GM21515 (cell line): ENCODE measurements around the gene LRR1.
"Not testable (repeated sequence)": the region's sequence is repeated elsewhere in the genome, so short reads cannot be mapped to it uniquely, and the experiment has no call there.

Experiments
- ATAC-seq: cut with Tn5 transposase; IDR thresholded peaks from one replicate; pipeline ENCODE4 v1.9.1; 2021; ENCODE audit not compliant: unreplicated experiment

Gene LRR1

GRCh38 chr14:49598485-49599300 lies at the start of gene LRR1:
TSS of gene LRR1 (plus strand) at chr14:49598940. CDS start at chr14:49599021, 81 bp downstream.
- peak; percentile 47 for ATAC-seq

GRCh38 chr14:49549446-49549845 lies 49.3 kb upstream of the LRR1 start:
- ATAC-seq = no peak

GRCh38 chr14:49549881-49550280 lies 48.9 kb upstream of the LRR1 start:
- no peak for ATAC-seq

- no peak for ATAC-seq
Measured at GRCh38 chr14:49550286-49551184, 48.2 kb upstream of the LRR1 start.

DNA sequence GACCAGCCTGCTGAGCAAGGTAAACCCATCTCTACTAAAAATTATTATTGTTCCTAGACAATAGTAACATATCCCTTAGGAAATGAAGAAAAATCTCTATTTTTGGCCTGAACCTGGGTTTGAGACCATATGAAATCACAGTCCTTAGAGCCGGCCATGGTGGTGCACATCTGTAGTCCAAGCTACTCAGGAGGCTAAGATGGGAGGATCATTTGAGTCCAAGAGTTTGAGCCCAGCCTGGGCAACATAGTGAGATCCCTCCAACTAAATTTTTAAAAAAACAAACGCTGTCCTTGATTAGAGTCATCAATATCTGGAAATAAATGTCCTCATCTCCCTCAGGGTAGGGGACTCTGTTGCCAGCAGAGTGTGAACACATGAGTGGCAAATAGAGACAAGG lies 47.2 kb upstream of the LRR1 start:
- no peak for ATAC-seq

GRCh38 chr14:49553106-49553505 lies 45.6 kb upstream of the LRR1 start:
- no peak for ATAC-seq

DNA sequence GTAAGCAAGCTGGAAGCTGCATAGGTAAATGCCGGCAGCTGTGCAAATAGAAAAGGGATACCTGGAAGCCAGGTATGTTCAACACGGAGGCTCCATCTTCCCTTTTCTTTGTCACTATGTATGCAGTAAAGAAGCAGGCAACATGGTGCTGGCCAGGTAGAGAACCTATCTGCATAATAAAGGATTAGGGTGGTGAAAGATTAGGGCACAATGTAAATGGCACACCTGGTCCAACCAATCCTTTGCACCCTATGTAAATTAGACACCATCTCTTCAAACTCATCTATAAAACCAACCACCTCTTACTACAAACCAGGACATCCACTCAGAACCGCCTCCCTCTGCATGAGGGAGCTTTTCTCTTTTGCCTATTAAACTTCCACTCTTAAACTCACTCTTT lies 44.8 kb upstream of the LRR1 start:
- no peak for ATAC-seq

- no peak for ATAC-seq
Measured at GRCh38 chr14:49559979-49560768, 38.6 kb upstream of the LRR1 start.

DNA sequence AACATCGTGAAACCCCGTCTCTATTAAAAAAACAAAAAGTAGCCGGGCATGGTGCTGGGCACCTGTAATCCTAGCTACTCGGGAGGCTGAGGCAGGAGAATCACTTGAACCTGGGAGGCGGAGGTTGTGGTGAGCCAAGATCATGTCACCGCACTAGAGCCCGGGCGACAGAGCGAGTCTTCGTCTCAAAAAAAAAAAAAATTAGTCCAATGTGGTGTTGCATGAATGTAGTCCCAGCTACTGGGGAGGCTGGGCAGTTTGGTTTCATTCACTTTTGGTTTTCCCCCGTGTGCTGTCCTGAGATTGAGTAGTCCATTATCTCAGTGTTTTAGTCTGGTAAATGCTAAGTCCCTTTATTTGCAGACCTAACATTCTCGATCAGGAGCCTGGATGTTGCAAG lies 32.0 kb upstream of the LRR1 start:
- no peak for ATAC-seq

DNA sequence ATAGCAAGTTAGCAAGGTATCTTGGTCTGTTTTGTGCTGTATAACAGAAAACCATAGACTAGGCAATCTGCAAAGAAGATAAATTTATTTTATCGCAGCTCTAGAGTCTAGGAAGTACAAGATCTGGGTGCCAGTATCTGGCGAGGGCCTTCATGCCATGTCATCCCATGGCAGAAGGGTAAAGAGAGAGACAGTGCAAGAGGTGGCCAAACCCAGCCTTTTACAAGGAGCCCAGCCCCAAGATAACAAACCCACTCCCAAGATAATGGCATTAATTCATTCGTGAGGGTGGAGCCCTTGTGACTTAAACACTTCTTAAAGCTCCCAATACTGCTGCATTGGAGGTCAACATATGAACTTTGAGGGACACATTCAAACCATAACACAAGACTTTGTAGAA lies 29.5 kb upstream of the LRR1 start:
- ATAC-seq = no peak

DNA sequence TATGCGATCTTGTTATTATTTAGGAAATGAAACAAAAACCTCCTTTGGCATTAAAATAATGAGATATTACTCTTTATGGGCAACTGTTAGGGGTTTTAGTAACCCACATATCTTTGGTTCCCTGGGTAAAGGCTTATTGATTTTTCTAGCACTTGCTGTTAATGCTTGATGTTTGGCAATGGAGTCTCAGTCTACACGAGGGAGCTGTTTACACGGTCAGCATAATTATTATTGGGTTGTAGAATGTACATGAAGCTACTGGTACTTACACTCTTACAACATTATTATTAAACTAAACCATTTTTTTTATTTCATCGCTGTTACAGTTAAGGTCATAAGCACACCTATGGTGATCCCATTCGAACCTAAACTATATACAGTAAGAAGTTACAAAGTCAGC lies 24.7 kb upstream of the LRR1 start:
- no peak for ATAC-seq

DNA sequence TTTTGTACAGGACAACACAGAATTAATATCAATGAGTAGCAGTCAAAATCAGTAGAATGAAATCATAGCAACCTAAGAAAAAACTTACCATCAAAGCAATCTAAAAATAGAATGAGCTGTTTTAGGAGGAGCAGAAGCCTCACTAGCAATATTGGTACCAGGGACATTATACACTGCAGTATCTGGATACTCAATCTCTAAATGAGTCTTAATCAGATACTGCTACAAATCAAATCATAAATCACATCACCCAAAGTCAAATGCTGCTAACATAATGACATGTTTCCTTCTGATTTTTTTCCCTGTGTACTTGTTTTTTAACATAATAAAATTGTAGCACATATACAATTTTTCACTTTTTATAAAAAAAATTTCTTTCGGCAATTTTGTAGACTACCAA lies 20.6 kb upstream of the LRR1 start:
- no peak for ATAC-seq

DNA sequence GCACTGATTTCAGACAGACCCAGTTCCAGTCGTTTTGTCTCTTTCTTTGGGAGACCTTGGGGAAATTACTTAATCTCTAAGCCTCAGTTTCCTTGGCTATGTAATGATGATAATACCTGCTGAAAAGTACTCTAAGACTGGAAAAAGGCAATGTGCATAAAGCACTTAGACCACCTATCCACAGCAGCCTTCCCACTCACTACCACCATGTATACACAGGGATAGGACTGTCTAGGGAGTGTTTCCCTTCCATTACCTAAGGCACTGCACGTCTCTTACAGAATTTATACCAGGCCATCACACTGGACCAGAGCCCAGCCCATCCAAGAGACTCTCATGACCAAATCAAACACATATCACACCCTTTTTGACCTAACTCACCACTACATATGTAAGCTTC lies 18.9 kb upstream of the LRR1 start:
- no peak for ATAC-seq

- ATAC-seq = no peak
Measured at GRCh38 chr14:49581209-49582112, 17.3 kb upstream of the LRR1 start.

DNA sequence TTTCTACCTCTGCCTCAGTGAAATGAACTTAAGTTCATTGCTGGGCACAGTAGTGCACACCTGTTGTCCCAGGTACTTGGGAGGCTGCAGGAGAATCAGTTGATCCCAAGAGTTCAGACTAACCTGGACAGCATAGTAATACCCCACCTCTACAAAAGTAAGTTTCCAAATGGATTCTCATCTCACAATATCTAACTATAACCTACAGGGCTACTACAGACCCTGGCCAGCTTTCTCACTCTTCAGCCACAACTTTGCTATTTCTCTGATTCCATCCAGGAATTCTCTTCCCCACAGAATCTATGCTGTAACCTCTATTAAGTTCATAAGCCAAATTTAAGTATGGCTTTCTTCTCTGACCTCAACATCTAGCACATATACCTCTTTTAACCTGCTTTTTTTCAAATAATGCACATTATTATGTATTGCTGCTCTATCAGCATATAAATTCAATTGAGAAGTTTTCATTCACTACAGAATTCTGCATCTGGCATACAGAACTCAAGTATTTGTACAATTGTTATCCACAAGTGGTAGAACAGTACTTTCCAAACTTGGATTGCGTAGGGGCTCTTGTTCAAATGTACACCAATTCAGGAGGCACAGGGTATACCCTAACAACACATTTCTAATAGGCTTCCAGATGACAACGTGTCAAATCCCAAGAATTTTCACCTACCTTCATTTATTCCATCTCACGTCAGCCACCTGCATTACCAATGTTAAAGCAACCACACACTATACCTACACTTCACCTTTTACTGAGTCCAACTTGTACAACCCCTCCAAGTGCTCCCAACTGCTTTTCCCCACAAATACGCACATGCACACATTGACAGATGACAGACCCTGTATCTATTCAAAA lies 16.4 kb upstream of the LRR1 start:
- no peak for ATAC-seq

- ATAC-seq = no peak
Measured at GRCh38 chr14:49583629-49584028, 15.1 kb upstream of the LRR1 start.

GRCh38 chr14:49584058-49584457 lies 14.7 kb upstream of the LRR1 start:
- ATAC-seq = no peak

- not testable (repeated sequence) for ATAC-seq
Measured at GRCh38 chr14:49584981-49585640, 13.6 kb upstream of the LRR1 start.
